NCI-H748 treated with DMSO at 0.1 percent for 48 hours (cell line): ENCODE measurements around the gene SNTG2.
"Not testable (repeated sequence)": the region's sequence is repeated elsewhere in the genome, so short reads cannot be mapped to it uniquely, and the experiment has no call there.

Experiments
- DNase-seq: peaks from one replicate; lab custom pipeline; 2025; lab: John Stamatoyannopoulos, UW

Gene SNTG2

DNA sequence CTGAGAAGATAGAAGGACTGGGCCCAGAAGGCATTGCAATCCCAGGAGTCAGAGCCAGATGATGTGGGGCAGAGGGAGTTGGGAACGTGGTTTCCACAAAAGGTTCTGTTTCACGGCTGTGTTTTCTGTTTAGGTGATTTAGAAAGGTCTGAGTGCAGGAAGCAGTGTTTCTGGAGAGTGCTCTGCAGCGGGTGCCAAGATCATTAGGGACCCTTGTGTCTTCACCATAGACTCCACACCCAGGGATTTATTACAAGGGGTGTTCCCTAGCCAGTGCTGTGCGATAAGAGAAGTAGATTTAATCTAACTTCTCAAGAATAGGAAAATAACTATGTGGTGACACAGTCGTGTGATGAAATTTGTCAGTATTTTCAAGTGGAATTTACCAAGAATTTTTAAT lies 241.5 kb downstream of the SNTG2 start:
- no peak for DNase-seq

DNA sequence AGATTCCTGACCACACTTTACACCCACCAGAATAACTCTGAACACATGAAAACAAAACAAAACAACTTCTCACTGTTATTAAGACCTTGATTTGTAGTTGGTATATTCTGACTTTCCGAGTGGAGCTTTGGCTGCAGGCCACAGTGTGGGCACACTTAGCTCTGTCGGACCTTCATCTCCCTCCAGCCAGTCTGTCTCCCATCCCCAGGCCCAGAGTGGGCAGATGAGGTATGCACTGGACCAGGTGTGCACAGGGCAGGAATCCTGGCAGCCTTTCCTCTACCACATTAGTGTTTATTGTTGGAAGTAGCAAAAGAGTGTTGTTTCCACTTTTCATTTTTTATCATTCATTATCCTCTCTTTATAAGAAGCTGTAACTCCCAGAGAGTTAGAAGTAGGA lies 243.2 kb downstream of the SNTG2 start:
- no peak for DNase-seq

DNA sequence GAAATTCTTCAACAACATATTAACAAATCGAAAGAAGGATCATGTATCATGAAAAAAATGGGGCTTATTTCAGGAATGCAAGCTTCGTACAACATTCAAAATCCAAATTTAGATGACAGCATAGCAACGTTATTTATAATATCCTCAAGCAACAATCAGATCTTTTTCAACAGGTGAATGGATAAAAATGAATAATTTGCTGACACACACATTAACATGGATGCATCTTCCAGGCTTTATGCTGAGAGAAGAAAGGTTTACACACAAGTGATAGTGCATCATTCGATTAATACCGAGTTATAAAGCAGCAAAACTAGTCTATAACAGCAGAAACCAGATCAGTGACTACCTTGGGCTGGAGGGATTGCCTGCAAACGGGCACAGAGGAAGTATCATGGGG lies 253.1 kb downstream of the SNTG2 start:
- no peak for DNase-seq

DNA sequence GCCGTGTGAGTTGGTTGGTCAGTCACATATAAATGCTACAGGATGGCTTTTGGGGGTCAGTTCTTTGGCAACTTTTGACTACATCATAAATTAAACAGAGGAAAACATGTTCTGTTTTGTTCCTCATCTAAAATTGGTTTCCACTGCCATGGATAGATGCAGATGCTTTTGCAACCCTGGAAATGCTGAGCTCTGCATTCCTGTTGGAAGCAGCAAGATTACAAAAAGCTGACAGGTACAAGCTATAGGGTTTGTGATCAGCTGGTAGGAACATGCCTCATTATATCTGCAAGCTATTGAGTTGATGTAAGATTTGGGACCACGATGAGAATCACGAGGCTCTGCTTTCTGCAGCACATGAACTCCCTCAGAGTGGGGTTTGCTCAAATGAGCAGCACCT lies 255.2 kb downstream of the SNTG2 start:
- no peak for DNase-seq

DNA sequence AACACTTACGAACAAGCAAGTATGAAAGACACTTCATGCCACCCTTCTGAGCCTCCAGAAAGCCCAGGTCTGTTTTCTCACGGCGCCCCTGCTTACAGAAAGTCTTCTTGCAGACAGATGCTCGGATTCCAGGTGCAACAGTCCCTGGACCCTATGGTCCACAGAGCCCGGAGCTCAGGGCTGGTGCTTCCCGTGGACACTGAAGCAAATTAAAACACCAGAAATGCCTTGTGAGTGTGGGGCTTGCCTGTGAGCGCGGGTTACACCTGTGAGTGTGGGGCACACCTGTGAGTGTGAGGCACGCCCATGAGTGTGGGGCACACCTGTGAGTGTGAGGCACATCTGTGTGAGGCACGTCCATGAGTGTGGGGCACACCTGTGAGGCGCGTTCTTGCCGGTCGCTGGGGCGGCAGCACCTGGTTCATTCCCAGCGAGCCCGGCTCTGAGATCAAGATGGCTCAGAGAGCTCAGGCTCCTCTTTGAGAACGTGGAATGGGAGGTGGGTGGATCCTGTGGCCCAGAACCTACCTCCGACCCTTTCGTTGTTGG lies 257.4 kb downstream of the SNTG2 start:
- no peak for DNase-seq

DNA sequence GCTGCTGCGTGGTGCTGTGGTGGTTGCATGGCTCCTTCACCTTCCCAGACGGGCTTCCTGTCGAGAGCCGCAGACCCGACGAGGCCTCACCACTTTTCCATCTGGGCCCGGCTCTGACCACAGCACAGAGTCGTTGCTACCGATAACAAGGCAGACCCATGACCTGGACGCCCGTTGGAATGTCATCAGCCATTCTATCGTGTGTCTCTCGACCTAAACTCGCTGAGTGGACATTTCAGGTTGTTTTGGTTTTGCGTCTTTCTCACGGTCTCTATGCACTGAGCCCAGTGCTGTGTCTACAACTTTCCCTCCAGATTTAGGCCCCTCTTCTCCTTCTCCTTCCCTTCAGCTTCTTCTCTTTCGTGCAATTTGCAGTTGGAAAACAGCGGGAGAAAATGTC lies 257.9 kb downstream of the SNTG2 start:
- no peak for DNase-seq

DNA sequence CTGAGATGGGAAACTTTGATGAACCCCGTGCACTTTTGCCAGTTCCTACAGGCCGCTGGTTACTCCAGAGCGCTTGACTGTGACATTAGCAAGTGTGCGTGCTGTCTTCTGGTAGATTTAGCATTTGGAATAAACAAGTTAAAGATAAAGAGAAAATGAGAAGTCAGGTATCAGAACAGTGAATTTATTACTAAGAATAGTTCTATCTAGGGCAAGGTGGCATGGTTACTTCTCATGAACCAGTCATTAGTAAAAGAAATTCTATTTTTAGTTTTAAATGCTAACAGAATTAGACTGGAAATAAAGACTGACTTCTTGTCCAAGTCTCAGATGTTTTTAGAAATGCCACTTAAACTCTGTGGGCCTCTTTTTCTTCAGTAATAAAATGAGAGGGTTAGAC lies 258.6 kb downstream of the SNTG2 start:
- DNase-seq = no peak

DNA sequence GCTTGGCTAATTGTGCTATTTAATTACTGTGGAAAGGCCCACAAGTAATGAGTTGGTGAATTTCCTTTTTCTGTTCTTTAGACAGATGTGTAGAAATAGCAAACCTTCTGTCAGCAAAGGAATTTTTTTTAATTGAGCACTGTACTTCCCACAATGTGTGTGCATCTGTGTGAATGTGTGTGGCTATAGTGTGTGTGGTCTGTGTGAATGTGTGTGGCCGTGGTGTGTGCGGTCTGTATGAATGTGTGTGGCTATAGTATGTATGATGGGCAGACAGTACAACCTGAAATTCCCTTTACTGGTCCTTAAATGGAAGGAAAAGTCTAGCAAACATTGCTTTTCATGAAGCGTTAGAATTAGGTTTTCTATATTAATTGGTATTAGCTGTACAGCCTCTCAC lies 259.1 kb downstream of the SNTG2 start:
- DNase-seq = no peak

DNA sequence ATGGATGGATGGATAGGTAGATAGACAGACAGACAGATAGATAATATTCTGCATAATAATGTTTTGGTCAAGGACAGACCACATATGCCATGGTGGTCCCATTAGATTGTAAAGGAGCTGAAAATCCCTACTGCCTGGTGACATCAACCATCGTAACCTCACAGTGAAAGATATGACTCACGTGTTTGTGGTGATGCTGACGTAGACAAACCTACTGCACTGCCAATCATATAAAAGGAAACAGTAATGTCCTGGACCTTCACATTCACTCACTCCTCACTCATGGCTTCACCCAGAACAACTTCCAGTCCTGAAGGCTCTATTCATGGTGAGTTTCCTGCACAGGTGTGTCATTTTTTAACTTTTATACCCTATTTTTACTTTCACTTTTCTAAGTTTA lies 259.7 kb downstream of the SNTG2 start:
- no peak for DNase-seq

DNA sequence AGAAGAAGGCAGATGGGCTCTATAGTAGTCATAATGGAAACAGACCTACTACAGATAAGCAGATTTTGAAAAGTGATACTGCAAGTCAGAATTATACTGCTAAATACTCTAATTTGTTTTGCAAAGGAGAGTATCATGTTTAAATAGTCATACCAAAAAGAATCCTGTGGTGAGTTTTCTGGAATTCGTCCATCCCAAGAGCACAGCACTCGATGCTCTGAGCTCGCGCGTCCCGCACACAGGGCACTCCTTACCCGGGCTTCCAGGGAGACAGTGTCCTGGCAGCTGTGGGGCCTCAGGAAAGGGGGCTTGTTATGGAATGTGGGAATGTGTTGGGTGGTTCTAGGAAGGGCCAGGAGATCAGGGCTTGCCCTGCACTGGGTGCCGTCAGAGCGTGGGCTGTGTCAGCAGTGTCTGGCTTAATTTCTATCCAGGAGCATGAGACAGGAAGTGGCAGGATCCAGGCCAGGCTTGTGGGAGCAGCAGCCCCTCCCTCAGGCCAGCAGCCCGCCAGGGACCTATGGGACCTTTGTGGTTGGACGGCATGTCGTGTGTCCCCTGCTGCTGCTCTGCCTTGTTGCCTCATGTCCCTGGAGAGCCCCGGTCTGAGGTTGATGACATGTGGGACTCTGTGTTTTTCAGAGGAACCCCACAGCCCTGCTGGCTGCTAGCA lies 269.4 kb downstream of the SNTG2 start:
- no peak for DNase-seq

DNA sequence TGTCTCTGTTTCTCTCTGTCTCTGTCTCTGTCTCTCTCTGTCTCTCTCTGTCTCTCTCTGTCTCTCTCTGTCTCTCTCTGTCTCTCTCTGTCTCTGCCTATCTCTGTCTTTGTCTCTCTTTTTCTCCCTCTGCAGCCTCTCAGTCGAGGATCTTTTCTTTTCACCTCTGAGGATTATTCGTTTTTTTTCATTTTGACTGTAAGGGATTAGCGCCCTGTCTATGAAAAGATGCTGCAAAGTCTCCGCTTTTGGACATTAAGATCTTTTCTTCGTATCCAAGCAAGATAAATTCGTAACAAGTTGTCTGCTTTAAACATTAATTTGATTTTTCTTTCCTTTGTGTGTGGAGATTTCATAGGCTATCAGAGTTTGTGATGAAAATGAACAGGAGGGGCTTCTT lies 271.4 kb downstream of the SNTG2 start:
- DNase-seq = no peak

DNA sequence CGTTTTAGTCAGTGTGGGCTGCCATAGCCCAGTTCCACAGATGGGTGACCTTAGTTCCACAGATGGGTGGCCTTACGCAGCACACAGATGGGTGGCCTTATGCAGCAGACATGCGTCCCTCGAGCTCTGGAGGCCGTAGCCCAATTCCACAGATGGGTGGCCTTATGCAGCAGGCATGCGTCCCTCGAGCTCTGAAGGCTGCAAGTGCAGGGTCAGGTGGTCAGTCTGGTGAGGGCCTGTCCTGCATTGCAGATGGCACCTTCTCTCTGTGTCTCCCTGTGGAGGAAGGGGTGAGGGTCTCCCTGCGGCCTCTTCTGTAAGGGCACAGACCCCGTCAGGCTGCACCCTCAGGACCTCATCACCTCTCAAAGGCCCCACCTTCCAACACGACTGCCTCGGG lies 273.1 kb downstream of the SNTG2 start:
- no peak for DNase-seq

DNA sequence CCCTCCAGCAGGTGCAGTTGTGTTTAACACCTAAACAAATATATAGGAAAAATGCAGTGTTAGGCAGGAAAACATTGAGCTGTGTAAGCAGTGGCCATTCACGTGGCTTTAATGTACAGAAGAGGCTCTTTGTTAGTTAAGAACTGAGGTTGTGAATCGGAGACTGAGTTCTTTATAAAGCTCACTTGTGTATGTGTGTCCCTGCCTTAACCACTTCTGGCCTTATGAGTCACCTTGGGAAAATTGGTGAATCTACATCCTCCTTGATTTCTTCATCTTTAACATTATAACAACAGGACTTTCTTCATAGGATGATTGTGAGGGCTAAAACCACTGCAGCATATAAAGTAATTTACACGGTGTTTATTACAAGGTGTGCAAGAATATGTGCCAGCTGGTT lies 274.3 kb downstream of the SNTG2 start:
- peak; percentile 66 for DNase-seq

DNA sequence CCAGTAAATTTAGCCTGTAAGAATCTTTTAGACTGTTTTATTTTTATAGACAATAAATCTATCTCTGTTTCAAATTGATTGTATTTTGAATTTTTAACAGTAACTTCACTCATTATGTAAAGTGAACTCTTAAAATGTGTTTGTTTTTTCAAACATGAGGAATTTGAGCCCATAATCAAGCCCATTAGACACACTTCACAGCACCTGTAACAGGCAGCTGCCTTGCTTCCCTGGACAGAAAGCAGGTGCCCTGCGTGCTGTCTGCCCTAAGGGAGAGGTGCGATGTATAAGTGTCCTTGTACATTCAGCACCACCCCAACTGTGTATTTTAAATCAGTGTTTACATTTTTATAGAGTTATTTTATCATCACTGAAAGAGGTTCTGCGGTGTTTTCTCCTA lies 276.1 kb downstream of the SNTG2 start:
- peak; percentile 87 for DNase-seq

DNA sequence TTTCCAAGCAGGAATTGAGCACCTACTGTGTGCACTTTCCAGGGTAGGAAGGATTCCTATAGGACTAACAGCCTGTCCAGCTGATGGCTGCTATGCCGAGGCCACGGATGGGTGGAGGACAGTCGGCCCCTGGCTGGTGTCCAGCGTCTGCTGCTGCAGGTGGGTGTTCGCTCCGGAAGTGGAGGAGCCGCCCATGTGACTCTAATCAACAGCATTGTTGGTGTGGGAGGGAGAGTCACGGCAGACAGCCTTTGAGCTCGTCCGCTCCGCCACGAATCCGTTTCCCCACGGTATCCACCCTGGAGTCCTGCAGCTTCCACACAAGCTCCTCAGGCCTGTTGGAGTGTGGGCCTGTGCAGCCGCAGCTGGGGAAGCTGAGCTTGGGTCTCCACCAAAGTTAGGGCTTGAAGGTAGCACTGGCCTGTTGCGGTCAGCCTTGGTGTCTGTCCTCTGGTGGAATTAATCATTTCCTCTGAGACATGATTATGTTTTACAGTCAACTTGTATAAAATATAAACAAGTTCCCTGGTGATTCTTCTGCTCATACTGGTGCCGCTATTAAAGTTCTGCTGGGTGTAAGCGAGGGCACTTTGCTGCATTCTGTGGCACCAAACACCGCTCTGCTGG lies 276.7 kb downstream of the SNTG2 start:
- peak; percentile 87 for DNase-seq

DNA sequence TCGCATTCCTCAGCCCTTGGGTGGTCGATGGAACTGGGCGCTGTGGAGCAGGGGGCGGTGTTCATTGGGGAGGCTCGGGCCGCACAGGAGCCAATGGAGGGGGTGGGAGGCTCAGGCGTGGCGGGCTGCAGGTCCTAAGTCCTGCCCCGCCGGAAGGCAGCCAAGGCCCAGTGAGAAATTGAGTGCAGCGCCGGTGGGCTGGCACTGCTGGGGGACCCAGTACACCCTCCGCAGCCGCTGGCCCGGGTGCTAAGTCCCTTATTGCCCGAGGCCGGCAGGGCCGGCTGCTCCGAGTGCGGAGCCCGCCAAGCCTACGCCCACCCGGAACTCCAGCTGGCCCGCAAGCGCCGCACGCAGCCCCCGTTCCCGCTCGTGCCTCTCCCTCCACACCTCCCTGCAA lies 278.9 kb downstream of the SNTG2 start:
- DNase-seq = not testable (repeated sequence)

DNA sequence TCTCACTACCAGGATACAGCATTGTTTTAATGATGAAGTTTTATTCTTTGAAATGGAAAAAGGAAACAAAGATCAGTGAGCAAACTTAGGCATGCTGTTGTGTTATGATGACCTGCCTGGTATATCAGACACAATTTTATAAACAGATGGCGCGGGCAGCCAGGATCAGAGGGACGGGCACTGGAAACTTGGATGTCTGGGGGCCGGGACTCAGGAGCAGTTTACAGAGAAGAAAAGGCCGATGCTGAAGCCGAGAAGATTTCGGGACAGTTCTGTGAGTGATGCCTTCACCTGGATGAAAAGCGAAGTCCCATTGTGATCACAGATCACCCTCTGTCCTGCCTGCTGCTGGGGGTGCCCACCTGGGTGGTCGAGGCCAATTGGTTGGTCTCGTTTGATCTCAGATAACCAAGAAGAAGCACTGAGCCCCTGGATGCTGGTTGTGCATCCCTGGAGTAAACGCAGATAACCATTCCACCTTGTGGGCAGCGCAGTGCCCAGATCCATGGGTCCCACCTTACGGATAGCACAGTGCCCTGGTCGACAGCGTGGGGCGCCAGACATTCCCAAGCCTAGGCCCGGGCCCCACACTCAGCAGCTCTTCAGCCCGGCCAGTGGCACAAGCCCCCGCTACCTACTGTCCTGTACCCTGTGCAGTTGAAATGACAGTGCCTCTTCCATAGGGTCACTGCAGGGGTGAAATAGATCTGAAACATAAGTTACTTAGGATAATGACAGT lies 279.7 kb downstream of the SNTG2 start:
- no peak for DNase-seq

DNA sequence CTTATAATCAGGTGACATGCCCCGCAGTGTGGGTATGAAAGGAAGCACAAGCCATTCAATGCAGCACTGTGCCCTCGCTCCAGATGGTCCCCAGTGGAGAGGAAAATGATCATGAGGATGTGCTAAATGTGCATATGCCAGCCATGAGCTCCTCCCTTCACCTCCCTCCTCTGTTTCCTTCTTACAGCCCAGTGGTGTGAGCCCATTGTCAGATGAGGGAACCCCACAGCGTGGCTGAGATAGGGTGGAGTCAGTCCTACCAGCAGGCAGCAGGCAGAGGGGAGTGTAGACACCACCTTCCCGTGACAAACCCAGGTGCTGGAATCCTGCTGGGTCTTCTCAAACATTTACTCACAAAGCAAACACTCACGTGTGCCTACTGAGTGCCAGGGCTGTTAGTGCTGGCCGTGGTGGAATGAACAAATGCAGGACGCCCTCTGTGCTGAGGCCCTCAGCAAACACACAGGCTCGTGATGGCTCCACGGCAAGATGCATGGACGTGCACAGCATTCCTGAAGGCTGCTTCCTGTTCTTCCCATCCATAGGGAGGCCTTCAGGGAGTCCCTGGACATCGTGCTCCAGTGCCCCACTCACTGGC lies 280.9 kb downstream of the SNTG2 start:
- peak; percentile 97 for DNase-seq

DNA sequence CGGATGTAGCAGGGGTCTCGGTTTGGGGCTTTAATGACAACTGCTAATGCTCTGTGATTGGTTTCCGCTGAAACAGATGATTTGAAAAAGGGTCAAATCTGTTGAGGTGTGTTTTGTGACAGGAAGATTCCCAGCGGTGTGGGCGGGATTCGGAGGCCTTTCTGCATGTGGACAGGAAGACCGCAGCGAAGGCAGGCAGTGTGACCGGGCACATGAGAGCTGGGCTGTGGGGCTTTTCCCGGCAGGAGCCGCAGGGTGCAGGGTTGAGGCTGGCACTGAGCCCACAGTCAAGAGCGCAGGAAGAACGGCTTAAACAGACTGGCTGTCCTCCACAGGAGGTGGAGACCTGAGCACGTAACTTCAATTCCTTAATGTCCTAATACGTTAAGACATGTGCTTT lies 282.6 kb downstream of the SNTG2 start:
- peak; percentile 55 for DNase-seq

DNA sequence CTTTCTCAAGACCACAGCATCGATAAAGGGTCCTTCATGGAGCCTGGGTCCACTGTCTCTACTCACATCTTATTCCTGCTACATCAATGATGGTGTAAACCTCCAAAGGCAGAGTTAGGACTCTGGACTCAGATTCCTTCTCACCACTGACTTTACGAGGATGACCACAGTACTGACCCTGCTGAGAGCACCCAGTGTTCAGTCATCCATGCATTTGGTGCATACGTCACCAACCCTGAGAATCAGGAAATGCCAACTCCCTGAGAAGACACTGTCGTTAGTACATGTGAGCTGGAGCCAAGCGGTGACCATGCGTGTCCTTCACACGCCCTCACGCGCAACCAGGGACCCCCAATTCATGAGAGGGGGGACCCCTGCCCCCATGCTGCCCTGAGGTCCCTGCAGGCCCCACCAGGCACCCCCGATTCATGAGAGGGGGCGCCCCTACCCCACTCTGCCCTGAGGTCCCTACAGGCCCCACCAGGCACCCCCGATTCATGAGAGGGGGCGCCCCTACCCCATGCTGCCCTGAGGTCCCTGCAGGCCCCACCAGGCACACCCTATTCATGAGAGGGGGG lies 284.2 kb downstream of the SNTG2 start:
- DNase-seq = no peak

DNA sequence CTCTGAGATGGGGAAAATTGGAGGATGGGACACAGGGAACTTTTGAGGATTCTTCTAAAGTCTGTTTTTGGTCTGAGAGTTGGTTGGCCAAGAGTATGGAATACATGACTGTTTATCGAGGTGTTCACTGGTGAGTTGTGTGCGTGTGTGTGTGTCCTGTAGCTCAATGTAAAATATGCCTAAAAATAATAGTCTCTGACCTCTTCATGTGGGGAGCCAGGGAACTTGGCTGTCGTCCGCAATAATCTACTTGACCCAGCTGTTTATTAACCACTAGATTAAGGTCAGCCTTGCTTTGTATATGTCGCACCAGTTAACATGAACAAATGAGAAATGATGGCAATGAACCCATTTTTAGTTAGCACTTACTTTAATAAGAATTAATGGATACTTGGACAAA lies 285.2 kb downstream of the SNTG2 start:
- DNase-seq = no peak

DNA sequence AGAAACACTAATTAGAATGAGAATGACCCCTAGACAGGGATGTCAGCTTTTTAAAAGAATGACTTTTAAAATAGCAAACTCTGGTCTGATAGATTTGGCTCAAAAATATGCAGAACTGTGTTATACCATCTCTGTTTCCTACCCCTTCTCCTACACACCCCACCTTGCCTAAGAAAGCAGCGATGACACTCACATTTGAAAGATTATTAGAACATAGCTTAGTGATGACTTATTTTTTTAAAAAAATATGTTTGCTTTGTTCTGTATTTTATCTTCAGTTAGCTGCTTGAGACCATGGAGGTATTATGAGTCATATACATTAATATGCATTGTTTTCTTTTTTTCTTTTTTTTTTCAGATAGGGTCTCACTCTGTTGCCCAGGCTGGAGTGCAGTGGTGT lies 286.0 kb downstream of the SNTG2 start:
- DNase-seq = no peak
